NCI-H128 (cell line): ENCODE data around the gene TMEM61.
A peak's percentile ranks its signal among the peaks of the same experiment; 100 is the strongest.
"Not testable (repeated sequence)": the region's sequence is repeated elsewhere in the genome, so short reads cannot be mapped to it uniquely, and the experiment has no call there.

Source experiments
- DNase-seq: peaks from one replicate; lab custom pipeline; 2025; ENCODE audit not compliant: unreplicated experiment; lab: John Stamatoyannopoulos, UW

The TMEM61 gene

DNA sequence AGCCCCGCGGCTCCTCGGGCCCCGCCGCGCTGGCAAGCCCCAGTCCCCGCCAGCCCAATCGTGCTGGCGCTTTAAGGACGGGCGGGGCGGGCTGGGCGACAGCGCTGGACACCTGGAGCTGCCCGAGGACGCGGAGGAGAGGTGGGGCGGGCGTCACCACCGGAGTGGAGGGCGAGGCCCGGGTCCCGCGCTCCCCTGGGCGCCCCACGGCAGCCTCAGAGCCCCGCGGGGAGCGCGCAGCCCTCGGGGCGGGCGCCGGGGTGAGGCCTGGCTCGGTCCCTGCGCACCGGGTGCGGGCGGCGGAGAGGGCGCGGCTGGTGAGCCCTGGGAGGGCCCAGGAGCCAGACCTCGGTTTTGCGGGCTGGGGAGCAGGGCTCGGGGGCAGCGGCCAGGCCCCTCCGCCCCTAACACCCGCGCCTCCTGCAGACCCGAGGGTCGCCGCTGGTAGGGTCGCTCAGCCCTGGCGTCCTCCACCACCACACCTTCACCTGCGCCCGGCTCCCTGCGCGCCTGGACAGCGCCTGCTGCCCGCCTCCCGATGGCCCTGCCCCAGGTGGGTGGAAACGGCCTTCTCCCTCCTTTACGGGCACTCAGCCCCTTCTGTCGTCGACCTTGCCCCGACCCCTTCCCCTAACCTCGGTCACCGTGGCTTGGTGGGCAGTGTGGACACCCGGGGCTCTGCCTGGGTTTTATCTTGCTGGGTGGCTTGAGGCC is at the start of gene TMEM61:
Gene TMEM61 (plus strand): TSS at position 101 of the 714 bp plus-strand sequence. CDS start 438 bp downstream, at position 539.
- no peak for DNase-seq

DNA sequence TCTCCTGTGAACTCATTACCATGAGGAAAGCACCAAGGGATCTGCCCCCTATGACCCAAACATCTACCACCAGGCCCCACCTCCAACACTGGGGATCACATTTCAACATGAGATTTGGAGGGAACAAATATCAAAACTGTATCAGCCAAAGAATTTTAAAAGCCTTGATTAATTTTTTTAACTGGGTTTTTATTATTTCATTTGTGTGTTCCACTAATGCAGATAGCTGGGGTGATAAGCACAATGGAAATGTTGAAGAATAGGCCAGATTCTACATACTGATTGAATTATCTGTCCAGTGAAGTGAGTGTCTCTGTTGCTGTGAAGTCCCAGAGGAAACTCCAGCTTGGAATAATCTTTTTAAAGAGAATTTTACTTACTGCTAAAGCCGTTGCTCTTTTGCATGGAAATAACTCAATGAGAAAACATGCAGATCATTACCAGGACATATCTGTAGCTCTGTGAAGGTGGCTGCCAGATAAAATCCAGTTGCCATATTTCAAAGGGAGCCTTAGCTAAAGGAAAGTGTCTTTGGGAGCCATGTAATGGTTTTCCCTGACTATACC is 49.1 kb upstream of the TMEM61 start:
- DNase-seq, result no peak

DNA sequence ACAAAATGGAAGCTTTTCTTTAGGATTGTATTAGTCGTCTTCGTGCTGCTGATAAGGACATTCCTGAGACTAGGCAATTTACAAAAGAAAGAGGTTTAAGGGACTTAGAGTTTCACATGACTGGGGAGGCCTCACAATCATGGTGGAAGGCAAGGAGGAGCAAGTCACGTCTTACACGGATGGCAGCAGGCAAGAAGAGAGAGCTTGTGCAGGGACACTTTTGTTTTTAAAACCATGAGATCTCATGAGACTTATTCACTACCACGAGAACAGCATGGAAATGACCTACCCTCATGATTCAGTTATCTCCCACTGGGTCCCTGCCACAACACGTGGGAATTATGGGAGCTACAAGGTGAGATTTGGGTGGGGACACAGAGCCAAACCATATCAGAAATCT is 46.3 kb upstream of the TMEM61 start:
- not testable (repeated sequence) for DNase-seq

DNA sequence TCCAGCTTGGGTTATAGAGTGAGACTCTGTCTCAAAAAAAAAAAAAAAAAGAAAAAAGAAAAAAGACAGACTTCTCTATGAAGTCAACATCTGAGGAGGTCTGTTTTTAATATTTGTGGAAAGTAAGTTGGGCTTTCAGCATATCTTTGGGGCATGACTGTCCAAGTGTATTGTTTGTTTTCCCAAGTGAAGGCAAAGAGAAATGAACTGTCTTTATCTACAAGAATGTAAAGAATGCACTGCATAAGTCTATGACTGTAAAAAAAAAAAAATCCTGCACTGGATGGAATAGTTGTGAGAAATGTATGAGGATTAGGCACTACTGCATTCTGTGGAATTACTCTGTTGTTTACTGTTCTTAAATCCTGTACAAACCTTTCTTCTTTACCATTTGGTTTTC is 45.6 kb upstream of the TMEM61 start:
- DNase-seq, result no peak

DNA sequence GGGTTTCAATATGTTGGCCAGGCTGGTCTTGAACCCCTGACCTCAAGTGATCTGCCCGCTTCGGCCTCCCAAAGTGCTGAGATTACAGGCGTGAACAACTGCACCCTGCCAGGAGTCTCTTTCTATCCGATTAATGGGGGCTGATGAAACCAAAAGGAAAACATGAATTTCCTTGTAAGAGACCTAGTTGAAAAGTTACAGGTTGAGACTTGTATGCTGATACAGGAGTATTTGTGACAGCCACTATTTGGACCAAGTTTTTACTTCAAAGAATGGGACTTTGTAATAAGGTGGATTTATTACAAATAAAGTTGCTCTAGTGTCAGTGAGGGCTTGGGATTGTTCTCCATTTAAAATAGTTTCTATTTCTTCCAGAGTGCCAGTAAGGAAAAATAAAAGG is 43.6 kb upstream of the TMEM61 start:
- DNase-seq, result no peak

DNA sequence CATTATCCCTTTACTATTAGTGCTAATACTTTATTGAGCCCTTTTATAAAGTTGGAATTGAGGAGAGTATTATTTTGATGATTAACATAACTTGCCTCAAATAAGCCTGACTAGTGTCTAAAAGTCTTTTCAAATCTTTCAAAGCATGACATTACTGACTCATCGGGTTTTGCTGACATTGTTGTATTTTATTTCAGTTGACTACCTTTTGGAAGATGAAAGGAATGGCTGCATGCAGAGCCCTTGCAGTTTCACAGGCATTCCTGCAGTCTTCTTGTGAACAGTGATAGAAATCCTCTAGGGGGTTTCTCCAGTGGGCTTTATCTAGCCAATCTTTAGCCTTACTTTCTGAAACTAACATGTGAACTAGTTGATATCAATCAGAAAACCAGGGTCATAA is 43.0 kb upstream of the TMEM61 start:
- no peak for DNase-seq

DNA sequence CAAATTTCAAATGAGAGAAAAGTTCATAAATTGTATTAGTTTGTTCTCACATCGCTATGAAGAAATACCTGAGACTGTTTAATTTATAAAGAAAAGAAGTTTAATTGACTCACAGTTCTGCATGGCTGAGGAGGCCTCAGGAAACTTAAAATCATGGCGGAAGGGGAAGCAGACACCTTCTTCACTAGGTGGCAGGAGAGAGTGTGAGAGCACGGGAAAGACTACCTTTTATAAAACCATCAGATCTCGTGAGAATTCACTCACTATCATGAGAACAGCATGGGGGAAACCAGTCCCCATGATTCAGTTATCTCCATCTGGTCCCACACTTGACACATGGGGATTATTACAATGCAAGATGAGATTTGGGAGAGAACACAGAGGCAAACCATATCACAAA is 41.5 kb upstream of the TMEM61 start:
- DNase-seq, result not testable (repeated sequence)

DNA sequence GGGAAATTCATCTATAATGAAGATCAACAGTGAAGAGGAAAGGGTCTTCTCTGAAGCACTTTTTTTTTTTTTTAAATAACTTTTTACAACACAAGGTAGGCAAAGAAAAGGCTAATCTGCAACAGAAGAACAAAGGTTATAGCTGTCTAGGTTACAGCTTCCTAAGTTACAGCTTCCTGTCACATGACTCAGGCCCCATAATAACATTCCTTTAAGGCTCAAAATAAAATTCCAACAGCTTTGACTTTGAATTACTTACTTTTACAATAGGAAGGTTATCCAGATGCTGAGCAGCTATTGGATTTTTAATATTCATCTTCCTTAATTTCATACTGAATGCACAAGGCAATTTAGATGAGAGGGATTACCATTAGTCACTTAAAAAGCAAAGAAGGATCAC is 40.4 kb upstream of the TMEM61 start:
- no peak for DNase-seq

DNA sequence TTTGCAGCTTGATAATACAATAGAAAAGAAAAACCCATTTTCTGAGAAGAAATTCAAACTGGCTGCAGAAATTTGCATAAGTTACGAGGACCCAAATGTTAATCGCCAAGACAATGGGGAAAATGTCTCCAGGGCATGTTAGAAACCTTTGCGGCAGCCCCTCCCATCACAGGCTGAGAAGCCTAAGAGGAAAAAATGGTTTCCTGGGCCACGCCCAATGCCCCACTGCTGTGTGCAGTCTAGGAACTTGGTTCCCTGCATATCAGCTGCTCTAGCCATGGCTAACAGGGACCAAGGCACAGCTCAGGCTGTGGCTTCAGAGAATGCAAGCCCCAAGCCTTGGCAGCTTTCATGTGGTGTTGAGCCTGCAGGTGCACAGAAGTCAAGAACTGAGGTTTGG is 37.5 kb upstream of the TMEM61 start:
- no peak for DNase-seq

DNA sequence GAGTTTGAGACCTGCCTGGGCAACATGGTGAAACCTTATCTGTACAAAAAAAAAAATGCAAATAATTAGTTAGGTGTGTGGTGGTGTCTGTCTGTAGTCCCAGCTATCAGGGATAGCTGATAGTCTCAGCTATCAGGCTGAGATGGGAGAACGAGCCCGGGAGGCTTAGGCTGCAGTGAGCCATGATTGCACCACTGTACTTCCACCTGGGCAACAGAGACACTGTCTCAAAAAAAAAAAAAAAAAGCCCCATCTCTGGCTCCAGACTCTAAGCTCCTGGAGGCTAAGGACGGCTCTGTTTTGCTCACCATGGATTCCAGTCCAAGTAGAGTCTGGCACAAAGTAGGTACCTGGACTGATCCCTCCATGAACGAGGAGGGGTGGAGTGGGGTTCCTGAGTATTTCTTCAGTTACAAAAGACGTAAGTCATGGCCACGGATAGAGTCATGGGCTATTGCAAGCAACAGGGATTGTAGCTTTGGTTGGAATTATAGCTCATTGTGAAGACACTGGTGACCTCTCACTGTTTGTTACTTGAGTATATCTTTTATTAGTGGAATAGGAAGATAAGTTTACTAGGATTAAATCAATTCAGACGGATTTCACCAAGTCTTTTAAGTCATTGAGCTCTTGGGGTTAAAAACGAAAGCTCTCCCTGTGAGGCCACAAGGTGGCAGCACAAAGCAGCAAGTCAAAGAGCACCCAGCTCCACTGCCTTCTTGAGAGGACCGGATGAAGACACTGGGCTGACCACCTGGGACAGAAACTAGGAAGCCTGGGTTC is 35.6 kb upstream of the TMEM61 start:
- peak; percentile 57 for DNase-seq

DNA sequence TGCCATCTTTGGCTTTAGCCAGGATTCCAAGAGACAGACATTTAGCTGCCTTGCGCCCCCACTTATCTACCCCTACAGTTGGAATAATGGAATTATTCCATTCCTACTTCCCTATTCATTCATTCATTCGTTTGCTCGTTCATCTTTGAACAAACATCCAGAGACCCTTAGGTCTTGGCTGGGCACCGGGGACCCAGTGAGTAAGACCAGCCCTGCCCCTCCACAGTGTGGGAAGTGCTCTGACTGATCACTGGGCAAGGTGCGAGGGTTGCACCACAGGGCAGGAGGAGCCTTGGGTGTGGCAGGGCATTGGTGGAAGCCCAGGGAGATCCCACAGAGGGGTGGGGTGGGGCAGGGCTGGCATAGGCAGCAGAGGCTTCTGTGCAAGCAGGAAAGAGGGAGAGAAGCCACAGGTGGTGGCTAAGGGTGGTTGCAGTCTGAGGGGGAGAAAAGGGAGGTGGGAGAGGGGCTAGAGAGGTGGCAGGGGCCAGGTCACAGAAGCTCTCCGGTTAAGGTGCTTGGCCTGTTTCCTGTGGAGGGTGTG is 35.0 kb upstream of the TMEM61 start:
- DNase-seq, result no peak

DNA sequence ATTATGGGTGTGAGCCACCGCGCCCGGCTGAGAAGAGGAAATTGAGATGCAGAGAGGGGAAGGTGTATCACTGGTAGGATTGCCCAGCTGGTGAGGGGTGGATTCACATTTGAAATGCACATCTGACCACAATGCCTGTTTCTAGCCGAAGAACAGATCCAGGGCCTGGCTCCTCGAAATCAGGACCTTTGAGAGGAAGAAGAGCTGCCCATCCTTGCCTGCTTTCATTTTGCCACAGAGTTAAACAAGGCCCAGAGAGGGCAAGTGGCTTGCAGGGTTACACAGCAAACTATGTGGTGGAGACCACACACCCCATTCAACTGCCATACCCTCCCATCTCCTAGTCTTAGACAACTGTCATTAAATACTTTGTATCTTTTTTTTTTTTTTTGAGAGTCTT is 32.9 kb upstream of the TMEM61 start:
- DNase-seq, result no peak

DNA sequence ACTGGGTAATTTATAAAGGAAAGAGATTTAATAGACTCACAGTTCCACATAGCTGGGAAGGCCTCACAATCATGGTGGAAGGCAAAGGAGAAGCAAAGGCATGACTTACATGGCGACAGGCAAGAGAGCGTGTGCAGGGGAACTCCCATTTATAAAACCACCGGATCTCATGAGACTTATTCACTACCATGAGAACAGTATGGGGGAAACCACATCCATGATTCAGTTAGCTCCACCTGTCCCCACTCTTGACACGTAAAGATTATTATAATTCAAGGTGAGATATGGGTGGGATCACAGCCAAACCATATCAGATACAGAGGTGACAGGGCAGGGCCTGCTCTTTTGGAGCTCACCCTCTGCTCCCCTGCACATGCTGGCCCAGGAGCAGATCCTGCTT is 31.4 kb upstream of the TMEM61 start:
- DNase-seq, result no peak

DNA sequence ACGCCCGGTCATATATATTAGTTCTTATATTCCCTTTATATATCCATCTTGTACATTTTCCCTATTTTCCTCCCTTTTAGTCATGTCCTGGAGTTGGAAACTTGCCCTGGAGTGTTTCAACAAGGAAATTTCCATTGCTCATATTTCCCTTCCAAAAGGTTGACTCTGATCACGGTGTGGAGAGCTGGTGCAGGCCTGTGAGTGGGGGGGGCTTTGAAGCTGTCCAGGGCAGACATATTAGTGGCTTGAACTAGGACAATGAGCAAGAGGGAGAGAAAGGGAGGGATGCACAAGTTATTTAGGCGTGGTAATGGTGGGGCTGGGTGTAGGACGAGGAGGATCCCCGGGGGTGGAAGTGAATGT is 30.4 kb upstream of the TMEM61 start:
- no peak for DNase-seq

DNA sequence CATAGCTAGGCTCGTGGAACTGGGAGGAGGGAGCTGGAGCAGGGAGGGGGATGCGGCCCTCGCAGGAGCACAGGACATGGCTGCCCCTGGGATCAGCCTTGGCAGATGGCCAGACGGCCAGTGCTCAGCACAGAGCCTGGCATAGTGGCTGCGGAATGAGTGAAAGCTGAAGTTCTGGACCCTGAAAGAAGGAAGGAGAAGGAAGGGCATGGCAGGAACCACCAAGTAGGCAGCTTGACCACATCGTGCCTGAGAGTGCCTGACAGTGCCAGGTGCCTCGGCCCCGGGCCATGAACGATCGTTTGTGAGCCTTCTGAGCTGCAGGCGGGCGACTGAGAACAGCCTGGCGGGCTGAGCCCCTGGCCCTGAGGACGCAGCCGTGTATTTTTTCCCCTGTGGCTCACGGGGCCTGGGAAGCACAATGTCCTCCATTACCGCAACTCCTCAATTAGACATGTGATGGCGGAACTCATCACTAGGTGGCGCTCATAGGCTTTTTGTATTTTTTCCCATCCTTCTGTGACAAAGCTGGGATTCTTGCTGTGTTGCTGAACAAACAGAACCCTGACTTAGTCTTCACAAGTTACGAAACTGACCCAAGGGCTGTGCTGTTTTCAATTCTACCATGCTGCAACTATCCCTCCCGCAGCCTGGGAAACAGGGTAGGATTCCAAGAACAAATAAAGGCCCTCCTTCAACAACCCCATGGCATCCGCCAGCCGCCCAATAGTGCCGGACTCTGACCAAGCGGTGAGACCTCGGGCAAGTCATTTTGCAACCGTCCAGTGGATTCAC is 29.9 kb upstream of the TMEM61 start:
- DNase-seq, result peak; percentile 81

DNA sequence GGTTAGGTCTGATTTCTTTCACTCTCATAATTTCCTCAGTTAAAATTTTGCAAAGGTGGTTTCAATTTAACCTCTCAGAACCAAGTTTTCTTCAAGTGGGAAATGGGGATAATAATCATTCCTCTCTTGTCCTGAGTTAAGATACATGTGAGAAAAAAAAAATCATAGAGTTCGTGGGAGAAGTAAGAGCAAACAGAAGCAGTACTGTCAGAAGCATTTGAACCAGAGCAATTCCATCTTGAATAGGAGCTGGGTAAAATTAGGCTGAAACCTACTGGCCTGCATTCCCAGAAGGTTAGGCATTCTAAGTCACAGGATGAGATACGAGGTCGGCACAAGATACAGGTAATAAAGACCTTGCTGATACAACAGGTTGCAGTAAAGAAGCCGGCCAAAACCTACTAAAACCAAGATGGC is 28.6 kb upstream of the TMEM61 start:
- no peak for DNase-seq

DNA sequence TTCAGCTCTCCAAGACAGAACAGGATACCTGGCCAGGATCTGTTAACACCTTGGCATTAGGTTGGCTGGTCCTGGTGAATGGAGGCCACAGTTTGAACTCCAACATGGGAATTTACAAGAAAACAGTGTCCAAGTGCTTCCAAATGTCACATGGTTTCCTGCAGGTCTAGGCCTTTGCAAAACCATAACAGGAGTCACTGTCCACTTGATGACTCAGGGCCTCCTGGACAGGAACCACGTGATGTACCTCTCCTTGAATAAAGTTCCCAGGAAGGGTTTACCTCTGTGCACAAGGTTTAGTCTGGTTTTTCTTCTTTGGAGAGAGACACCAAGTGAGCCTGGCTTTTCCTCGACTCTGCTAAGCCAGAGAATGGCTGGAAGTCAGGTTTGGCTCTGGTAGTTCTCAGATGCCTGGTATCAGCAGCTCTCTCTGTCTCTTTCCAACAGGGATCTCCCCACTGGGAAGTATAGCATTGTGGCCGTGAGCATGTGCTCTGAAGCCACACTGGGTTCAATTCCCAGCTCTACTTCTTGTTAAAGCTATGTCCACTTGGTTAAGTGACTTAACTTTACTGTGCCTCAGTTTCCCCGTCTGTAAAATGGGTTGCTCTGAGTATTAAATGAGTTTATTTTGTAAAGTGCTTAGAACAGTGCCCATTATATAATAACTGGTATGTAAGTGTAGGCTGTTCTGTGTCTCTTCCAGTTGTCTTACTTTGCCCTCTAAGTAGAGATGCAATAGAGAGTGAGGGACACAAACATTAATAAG is 27.3 kb upstream of the TMEM61 start:
- DNase-seq, result no peak

DNA sequence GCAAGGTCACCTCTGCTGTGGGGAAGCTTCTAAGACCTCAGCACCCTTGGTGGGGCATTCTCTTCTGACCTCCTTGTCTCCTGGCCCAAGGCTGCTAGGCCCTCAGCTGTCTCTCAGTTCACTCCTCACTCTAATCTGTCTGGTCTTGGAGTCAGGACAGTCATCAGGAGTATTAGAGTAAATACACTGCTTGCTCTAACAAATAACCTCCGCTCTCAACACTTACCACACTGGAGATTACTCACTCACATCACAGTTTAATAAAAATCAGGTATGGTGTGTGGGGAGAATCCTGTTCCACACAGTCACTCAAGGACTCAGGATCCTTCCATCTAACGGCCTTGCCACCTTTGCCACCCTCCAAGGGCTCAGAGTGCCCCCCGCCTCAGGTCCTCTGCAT is 26.6 kb upstream of the TMEM61 start:
- DNase-seq, result no peak

DNA sequence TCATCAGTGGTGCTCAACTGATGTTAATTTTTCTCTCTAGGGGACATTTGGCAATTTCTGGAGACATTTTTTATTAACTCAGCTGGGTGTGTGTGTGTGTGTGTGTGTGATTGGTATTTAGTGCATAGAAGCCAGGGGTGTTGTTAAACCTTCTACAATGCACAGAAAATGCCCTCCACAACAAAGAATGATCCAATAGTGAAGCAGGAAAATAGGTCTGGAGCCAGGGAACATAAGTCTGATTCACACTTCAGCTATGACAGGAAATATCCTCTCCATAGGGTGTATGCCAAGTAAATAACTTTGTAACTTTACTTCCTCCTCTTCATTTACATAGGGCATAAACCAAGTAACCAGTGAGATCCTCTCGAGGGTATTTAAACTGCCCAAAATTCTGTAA is 25.1 kb upstream of the TMEM61 start:
- DNase-seq, result no peak

DNA sequence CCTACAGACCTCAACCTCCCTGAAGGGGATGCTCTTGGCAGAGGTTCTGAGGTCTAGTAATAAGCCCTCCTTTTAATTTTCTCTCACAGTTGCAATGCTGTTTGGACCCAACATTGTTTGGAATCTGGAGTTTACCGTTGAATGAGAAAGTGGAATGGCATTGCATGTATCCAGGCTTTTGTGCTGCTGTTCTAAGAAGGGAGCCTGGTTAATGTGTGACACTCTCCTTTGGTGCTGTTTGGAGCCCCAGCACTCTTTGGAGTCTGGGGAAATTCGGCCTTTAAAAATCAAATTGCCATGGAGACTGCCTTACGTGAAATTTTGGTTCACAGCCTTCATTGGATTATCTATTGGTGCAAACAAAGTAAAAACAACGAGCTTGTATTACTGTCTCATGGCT is 23.7 kb upstream of the TMEM61 start:
- DNase-seq, result no peak

DNA sequence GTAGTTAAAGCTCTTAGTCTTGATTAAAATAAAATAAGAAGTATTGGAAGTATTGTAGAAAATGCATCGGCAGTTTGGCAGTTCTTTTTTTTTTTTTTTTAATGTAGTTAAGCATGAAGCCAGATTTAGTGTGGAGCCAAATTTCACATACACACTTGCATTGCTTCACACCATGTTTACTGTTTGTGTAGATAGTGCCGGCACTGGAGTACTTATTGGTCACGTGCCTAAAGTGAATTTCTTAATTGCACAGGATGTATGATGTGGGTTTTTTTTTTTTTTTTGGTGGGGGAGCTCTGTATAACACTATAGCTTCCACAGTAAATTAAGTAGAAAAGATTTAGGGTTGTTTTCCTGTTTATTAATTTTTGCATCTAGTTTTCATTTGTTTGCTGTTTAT is 21.2 kb upstream of the TMEM61 start:
- DNase-seq, result no peak
